Fibroblast of mammary gland (primary cell): Measurements from ENCODE around the gene ABCB10.
"Not testable (repeated sequence)": the region's sequence is repeated elsewhere in the genome, so short reads cannot be mapped to it uniquely, and the experiment has no call there.

Experiments
- DNase-seq: peaks from one replicate; pipeline ENCODE4 v3.0.0-alpha.2; 2010; ENCODE audit warnings: low read depth
- H3K4me3 ChIP-seq: 2 replicates; pipeline ENCODE4 v1.5.1; 2011; ENCODE audit warnings: low read depth, mild to moderate bottlenecking, low read length, moderate library complexity; ENCODE audit not compliant: control insufficient read depth
- CTCF ChIP-seq: conservative IDR thresholded peaks from 2 replicates; pipeline ENCODE4 v1.5.1; 2011; ENCODE audit warnings: low read depth, low read length, inconsistent platforms; ENCODE audit not compliant: control insufficient read depth, insufficient read depth

Gene ABCB10

GRCh38 chr1:229570891-229571516 is 12.5 kb upstream of the ABCB10 start:
- no peak overlapping the region for H3K4me3 ChIP-seq
- no peak for DNase-seq
- TF ChIP-seq CTCF, result no peak

- TF ChIP-seq CTCF, result no peak
- no peak overlapping the region for H3K4me3 ChIP-seq
- no peak for DNase-seq
Measured at GRCh38 chr1:229570305-229570704, 11.8 kb upstream of the ABCB10 start.

GRCh38 chr1:229567109-229567868 is 8.8 kb upstream of the ABCB10 start:
- no peak for DNase-seq
- TF ChIP-seq CTCF, result no peak

GRCh38 chr1:229563701-229564100 is 5.2 kb upstream of the ABCB10 start:
- TF ChIP-seq CTCF, result no peak
- DNase-seq, result peak; percentile 44

More at GRCh38 chr1:229567109-229567868, 8.8 kb upstream of the ABCB10 start:
- H3K4me3 ChIP-seq, result no peak overlapping the region

GRCh38 chr1:229563241-229563640 is 4.7 kb upstream of the ABCB10 start:
- TF ChIP-seq CTCF, result no peak
- no peak overlapping the region for H3K4me3 ChIP-seq
- DNase-seq, result no peak

More at GRCh38 chr1:229563701-229564100, 5.2 kb upstream of the ABCB10 start:
- no peak overlapping the region for H3K4me3 ChIP-seq

GRCh38 chr1:229562686-229563085 is 4.2 kb upstream of the ABCB10 start:
- no peak for DNase-seq
- no peak for TF ChIP-seq CTCF
- H3K4me3 ChIP-seq, result no peak overlapping the region

GRCh38 chr1:229561141-229561540 is 2.6 kb upstream of the ABCB10 start:
- no peak for TF ChIP-seq CTCF
- no peak overlapping the region for H3K4me3 ChIP-seq
- DNase-seq, result no peak

- DNase-seq, result not testable (repeated sequence)
Measured at GRCh38 chr1:229560124-229560523, 1.6 kb upstream of the ABCB10 start.

GRCh38 chr1:229559336-229559801 is 862 bp upstream of the ABCB10 start:
- peak; percentile 15 for DNase-seq
- H3K4me3 ChIP-seq, result peak overlapping the region; percentile 73

More at GRCh38 chr1:229560124-229560523, 1.6 kb upstream of the ABCB10 start:
- not testable (repeated sequence) for H3K4me3 ChIP-seq
